HPDE6-E6E7 (cell line): ENCODE results near the gene ZHX3.

ENCODE experiments used
- DNase-seq: peaks from one replicate; pipeline ENCODE4 v3.0.0; 2011; ENCODE audit warnings: missing footprints; ENCODE audit errors: extremely low spot score

The ZHX3 gene

DNA sequence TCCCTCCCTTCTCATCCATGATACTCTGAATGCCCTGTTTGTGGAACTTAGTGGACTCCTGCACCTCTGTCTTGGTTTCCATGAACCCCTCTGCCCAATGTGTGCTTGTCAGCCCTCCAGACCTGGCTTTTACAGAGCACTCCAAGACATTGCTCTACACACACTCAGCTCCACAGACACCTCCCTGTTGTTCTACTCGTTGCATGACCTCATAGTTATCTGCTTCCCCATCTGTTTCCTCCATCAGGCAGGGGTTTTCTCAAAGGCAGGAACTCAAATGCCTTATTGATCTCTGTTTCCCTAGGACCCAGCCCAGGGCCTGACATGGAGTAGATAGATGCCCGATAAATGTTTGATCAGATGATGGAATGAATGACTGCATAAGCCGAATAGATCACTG, 166.9 kb downstream of the ZHX3 start:
- DNase-seq: no peak

DNA sequence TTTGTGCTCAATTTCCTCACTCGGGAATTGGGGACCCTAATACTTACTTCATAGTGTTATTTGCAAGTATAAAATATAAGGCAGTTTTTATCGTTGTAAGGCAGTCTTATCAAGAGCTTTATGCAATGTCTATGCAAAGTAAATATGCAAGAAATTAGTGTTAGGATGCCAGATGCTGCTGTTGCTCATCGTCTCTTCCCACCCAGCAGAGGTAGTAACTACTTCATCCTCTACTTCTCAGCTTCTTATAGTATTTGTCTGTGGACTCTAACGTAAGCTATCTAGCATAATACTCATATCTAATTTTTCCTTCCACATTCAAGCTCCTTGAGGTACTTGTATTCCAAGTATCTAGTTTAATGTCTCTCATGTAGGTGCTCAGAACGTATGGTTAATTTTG, 168.6 kb downstream of the ZHX3 start:
- no peak for DNase-seq

DNA sequence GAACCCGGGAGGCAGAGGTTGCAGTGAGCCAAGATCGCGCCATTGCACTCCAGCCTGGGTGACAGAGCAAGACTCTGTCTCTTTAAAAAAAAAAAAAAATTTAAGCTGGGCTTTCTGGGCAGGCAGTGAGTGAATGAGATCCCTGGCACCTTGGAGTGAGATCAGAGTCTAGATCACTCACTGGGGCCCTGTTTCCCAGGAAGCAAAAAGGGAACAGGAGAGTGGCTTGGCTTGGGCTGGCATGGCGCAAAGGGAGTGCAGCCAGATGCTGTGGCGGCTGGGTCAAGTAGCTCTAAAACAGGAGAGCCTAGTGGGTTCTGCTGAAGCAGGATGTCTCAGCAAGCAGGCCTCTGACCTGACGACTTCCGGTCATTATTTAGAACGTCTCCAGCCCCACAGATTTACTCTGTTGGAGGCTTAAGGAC, 169.8 kb downstream of the ZHX3 start:
- DNase-seq: no peak

DNA sequence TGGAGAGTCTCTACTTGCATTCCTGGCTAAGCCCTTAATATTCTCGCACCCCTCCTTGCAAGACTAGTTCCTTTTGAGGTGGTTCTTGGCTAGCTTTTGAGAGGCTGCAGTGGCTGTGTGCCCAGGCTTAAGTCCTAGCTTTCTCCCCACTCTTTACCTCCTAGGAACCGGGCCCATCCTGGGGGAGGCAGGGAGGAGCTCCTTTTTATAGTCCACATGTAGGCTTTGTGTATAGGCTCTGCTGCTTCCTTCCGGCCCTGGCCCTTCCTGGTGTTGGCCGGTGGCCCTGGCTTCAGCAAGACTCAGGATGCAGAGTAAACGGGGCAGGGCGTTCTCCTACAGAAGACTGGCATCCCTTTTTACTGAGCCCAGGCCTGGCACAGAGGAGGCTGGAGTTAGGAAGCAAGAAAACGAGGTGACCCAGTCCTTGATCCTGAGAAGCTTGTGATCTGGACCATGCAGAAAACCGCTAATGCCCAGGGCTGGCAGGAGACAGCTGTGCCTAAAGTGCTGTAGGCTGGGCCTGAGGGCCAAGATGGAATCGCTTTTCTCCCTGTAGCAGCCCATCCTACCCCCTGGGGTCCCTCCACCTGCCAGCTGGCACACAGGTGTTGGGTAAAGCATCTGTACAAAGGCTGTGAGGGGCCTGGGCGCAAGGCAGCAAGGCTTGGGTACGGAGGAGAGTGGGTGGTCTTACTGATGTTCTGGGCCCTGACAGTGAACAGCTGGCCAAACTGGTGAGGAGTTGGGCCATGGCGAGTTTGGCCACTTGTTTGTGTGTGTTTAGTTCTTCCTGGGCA, 171.5 kb downstream of the ZHX3 start:
- no peak for DNase-seq

DNA sequence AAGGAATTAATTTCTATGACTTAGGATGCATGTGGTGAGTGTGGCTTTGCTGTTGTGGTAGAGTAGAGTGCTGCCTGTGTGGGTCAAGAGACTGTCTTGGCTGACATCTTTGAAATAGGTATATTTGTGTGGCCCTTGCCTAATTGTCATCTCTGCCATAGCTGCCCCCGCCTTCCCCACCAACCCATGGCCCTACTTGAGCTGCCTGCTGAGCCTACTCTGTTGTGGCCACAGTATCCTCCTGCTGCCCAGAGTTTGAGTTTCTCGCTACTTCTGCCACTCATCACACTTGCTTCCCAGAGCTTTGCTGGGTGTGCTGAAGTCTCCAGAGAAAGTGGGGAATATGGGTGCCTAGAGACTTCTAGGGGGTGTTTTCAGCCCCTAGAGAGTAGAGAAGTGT, 172.2 kb downstream of the ZHX3 start:
- DNase-seq: no peak

DNA sequence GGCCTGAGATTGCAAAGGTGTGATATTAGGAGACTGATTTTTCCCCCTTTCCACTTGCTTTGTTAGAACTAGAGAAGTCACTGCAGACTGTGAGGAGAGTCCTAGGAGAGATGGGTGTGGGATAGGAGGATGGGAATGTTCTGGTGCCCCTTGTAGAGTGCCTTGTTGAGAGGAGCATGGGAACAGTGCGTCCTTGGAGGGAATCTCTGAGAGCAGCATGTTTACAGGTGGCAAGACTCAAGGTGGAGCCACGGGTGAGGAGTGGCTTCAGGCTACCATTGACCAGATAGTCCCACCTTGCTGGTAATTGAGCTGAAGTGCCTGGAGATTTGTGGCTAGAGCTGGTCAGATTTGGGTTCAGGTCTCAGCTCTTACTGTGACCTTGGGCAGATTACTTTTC, 174.2 kb downstream of the ZHX3 start:
- no peak for DNase-seq

DNA sequence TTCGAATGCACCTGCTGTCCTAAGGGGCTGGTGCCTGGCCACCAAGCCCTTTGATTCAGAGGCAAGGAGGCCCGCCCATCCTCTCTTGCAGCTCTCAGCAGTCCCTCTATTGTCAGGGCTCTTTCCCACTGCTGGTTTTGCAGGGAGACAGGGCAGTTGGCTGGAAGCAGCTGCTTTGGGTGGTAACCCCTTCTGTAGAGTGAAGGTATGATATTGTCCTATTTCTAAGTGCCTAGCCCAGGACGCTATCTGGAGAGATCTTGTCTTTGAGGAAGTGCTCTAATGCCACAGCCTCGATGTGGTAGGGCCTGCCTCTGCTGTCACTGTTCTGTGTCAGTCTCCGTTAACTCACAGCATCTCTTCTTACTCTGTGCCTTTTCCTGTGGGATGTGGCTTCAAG, 174.6 kb downstream of the ZHX3 start:
- DNase-seq: no peak

DNA sequence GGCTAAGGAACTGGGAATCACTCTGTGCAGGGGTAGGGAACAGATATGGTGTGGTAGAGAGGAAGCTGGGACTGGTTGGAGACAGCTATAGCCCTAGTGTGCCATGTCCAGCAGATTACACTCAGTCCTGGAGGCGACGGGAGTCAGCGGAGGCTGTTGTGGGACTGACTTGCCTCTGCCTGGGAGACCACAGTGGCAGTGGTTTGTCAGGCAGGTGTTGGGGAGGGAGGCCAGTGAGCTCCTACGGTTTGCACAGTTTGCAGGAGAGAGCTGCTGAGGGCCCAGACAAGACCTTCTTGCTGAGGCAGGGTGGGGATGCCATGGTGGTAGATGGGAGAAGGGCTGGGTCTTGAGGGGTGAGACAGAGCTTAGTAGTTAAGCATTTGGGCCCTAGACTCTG, 175.3 kb downstream of the ZHX3 start:
- DNase-seq: no peak

DNA sequence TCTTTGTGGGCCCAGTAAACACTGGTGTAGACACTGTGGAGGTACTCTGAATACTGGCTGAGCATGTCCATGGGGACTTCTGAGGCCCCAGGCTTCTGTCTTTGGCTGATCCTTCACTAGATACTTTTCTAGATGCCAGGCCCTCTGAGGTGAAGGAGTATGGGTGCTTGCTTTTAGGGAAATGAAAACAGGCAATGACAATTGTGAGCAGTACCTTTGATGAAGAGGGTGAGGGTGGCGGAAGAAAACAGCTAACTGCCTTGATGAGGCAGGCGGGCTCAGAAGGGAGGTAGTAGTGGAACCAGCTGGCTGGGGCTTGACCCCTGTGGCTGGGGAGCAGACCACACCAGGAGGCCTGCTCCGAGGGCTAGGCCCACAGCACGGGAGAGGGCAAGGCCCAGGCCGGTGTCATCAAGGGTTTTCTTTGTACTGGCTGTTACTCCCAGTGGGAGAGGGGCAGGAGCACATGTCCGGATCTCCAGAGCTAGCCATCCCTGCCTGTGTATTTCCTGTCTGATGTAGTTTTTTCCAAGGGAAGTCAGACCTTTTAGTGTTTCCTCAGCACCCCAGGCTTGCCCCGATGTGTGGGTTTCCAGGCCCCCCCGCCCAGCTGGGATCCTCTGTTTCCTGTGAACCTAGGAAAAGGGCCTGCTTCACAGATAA, 176.2 kb downstream of the ZHX3 start:
- DNase-seq: no peak

DNA sequence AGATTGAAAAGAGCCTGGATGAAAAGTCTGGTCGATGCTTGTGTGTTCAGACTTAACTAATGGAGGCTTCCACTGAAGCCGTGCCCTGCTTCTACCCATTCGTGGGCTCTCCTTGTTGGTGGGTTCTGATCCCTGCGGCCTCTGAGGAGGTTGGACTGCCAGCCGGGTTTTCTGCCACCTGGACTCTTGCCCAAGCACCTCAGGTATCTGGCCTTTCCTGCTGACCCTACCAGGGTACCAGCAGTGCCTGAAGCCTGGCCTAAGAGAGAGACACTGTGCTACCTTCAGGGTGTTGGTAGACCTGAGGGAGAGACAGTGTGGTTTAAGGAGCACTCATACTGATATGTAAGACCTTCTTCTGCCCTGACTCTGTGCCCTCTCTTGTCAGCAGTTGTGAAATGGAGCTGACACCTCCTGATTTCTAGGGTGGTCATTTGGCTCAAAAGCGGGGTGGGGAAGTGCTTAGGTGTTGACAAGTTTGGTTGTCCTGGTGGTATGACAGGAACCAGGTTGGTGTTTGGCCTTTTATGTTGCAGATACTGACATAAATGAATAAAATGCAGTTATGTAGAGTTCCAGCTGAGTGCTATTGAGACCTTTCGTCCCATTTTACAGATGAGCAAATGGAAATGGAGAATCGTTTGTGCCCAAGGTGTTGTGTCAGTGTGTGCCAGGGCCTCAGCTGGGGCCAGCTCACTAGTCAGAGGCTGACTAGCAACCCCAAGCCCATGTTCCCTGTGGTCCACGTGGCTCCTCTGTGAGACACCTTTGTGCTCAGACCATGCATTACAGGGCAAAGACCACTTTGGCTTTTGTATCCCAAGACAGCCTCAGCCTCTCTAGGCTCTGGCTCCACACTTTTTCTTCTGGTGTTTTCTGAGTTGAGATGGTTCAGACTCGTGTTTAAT, 177.1 kb downstream of the ZHX3 start:
- no peak for DNase-seq

DNA sequence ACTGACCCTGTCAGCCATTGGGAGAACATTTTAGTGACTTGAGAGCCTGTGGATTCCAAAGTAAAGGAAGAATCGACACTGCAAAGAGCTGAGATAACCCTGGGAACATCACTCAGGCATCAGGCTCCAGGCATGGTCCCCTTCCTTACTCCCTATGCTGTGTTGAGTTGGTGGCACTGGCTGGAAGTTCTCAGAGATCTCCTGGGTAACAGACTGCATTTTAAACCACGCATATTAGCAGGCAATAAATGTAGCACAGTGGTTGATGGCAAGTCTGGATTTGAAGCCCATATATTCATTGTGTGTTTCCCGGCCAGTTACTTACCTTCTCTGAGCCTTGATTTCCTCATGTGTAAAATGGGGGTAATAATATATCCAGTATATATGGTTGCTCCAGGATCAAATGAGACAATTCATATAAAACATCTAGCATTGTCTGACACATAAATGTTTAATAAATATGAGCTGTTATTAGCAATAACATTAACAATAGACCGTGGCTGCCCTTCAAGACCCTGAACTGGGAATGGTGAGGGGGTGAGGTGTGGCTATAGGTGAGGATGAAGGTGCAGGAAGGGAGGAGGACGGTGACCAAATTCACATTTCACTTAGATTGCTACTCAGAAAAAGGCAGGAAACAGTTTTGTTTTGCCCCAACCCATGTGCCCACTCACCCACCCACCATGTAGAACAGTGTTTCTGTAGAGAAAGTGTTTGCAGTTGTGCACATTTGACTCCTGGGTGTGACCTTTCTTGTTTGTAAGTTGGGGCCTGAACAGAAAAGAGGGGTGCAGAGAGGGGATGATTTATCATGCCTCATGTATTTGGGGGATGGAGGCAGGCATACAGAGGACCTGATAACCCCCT, 178.1 kb downstream of the ZHX3 start:
- no peak for DNase-seq

DNA sequence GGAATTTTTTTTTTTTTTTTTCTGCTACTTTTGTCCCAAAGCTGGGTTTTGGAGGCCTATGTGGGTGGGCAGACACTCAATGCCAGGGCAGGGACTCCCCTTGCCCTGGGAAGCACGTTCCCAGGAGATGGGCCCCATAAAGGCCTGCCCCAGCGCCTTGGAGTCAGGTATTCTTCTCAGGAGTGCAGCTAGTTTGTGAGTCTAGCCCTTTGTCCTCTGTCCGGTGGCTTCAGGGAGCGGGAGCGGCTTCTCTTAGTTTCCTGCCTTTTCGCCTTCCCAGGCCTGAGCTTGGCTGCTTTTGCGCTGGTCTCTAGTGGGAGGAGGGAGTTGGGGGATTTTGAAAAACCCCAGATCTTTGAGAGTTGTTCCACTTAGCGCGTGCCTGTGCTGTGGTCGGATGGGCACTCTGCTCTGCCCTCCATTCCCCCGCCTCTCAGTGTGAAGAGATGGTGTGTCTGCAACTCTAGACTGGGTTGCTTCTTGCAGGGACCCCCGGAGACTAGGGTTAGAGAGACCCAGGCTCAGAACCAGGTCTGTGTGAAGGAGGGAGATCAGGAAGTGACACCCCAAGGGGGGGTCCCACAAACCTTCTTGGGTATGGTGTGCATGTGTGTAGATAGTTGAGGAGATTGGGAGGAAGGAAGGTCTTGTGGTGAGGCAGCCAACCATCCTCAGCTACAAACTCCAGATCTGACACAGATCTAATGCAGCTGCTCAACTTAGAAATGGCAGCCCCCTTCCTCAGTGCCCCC, 178.9 kb downstream of the ZHX3 start:
- no peak for DNase-seq

DNA sequence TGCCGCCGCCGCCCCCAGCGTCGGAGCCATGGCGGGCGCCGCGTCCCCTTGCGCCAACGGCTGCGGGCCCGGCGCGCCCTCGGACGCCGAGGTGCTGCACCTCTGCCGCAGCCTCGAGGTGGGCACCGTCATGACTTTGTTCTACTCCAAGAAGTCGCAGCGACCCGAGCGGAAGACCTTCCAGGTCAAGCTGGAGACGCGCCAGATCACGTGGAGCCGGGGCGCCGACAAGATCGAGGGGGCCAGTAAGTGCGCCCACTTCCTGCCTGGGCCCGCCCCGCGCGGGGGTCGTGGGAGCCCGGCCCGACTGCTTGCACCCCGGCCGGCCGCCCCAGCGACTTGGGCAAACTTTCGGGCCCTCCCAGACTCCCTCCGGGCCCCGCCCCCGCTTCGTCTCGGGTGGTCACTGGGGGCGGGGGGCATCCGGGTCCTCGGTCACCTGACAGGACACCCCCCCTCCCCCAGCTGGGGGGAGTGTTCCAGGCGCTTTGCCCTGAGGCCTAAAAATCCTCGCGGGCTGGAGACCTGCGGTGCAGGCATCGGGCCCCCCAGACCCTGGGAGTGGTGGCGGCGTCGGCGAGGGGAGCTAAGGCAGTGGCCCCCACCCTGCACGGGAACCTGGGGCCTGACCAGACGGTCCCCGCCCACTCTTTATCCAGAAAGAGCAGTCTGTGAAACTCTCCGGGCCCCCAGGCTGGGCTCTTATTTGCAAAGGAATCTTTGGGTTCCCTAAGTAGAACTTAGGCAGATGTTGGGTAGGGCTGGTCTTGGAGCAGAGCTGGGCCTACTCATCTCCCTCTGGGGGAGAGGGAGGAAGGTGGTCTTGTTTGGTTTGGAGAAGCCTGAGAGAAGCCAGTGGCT, 179.7 kb downstream of the ZHX3 start:
- peak; percentile 49 for DNase-seq

DNA sequence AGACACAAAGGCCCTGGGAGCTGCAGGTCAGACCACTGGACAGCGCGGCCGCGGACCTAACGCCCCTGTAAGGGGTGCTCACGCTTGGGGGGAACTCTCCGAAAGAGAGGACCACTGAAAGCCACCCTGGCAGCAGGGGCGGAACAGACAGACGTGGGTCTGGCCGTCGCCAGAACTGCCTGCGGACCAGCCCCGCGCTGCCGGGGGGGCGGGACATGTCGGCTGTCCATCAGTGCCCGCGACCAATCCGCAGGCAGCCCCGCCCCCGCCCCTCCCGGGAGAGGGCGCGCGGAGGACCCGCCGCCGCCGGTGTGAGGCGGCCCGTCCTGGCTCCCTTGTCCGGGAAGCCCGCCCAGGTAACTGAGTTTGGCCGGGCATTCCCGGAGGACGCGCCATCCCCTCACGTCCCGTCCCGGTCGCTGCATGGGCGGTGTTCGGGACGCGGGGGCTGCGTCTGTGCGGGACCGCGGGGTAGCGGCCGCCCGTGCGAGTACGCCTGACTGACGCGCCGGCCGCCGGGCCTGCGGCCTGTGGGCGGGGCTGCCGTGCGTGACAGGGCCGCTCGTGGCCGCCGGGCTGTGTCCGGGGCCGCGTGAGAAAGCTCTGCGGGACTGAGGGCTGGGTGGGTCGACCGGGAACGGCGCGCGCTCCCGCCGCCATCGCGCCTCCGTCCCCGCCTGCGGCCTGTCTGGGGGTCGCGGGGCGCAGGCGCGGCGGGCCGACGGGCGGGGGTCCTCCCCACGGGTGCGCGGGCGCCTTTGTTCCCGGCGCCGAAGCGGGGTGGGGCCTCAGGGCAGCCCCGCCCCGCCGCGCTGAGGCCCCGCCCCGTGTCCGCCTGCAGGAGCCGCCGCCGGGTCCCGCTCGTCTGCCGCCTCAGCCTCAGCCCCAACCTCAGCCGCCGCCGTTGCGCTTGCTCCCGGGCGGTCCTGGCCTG, 180.6 kb downstream of the ZHX3 start, which contains the start of gene PLCG1:
Gene PLCG1 (plus strand): TSS at position 864 of the 934 bp plus-strand sequence. CDS start 99 bp downstream, outside the sequence.
- DNase-seq: peak; percentile 99

DNA sequence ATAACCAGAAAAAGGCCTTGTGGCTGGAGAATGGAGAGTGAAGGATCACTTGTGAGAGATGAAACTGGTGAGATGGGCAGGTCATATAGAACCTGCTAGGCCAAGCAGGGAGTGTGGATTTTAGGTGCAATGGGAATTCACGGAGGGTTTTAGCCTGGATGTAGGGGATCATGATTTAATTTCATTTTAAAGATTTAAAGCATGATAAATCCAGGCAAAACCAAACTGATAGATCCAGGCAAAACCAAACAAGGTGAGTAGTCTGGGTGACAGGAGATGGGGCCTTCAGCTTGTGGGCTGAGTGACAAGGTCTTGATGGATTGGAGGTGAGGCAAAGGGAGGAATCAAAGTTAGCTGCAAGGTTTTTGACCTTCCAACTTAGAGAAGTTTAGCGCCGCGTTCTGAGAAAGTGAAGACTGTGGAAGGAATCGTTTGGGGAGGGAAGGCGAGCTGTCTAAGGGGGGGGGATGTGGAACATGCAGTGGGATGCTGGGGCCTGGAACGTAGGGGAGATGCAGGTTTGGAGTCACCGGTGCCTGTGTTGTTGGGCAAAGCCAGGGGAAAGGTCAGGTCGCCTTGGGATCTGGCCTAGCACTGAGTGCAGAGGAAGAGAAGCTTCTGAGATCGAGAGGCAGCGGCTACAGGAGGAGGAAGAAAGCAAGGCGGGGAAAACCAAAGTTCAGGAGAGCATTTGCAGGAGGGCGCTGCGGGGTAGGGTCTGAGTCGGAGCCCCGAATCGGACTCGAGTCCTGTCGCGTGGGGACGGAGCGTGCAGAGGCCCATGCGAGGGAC, 181.4 kb downstream of the ZHX3 start:
- no peak for DNase-seq

DNA sequence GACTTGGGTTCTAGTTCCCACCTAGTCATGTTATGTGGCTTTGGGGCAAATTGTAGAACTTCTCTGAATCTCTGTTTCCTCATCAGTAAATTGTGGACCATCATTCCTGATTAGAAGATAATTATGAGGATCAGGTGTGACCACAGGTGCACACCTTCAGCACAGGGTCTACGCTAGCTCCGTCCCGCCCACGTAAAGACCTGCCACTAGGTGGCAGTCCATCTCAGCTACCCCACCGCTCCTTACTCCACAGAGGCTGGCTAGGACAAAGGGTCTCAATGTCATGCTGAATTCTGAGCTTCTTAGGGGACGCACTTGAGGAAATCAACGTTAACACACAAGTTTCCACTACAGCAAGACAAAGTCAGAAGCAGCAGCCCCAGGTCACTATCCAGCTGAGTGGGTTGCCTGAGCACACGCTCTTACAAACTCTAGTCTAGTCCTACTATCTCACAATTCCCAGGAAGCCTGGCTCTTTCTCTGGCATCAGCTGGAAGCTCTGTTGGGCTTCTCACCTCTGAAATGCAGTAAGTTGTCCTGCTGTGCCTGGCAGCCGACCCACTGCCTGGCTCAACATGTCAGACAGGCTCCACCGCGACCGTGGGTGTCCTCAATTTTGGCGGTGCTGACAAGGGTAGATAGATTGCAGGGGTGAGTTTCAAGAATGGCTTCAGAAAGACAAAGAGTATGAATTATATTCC, 182.2 kb downstream of the ZHX3 start:
- DNase-seq: peak; percentile 69
